ENCODE measurements around the gene TCP1.
A peak's percentile ranks its signal among the peaks of the same experiment; 100 is the strongest.
"Not testable (repeated sequence)": the region's sequence is repeated elsewhere in the genome, so short reads cannot be mapped to it uniquely, and the experiment has no call there.

The TCP1 gene

DNA sequence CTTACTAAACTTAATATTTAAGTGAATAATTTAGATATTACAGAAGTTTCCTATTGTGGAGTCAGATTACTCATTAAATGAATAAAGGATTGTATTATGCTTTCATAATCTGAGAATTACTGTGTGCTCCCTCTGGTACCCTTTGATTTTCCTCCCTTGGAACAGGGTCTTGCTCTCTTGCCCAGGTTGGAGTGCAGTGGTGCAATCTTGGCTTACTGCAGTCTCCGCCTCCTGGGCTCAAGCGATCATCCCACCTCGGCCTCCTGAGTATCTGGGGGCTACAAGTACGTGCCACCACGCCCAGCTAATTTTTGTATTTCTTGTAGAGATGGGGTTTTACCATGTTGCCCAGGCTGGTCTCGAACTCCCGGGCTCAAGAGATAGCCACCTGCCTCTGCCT, 52.5 kb downstream of the TCP1 start:
- Histone ChIP-seq H2AFZ (ENCODE audit: low read depth, low read length) (no peak overlapping the region), H3K9ac (ENCODE audit: low read length) (no peak overlapping the region), H3K36me3 (replicated peaks; ENCODE audit: low read depth, low read length) (peaks cover 18% of the 10 kb centered on the region), H3K4me3 (ENCODE audit: low read length) (no peak overlapping the region), H3K27ac (ENCODE audit: low read length) (no peak overlapping the region), H3K4me1 (ENCODE audit: low read length) (peaks cover 2% of the 10 kb centered on the region; the same call in 1 of the 2 replicates), H4K20me1 (ENCODE audit: insufficient read depth, low read length) (peaks cover 43% of the 10 kb centered on the region), H3K4me2 (ENCODE audit: low read length) (no peak overlapping the region), H3K79me2 (ENCODE audit: low read length) (peaks cover 96% of the 10 kb centered on the region), H3K27me3 (ENCODE audit: low read depth, low read length) (no peaks in the 10 kb centered on the region), H3K9me3 (ENCODE audit: insufficient read depth, low read length) (no peaks in the 10 kb centered on the region)
- no peak for TF ChIP-seq EZH2phosphoT487 (IDR thresholded peaks at IDR 0.05; ENCODE audit: low read depth)
- TF ChIP-seq, protein P1, sequence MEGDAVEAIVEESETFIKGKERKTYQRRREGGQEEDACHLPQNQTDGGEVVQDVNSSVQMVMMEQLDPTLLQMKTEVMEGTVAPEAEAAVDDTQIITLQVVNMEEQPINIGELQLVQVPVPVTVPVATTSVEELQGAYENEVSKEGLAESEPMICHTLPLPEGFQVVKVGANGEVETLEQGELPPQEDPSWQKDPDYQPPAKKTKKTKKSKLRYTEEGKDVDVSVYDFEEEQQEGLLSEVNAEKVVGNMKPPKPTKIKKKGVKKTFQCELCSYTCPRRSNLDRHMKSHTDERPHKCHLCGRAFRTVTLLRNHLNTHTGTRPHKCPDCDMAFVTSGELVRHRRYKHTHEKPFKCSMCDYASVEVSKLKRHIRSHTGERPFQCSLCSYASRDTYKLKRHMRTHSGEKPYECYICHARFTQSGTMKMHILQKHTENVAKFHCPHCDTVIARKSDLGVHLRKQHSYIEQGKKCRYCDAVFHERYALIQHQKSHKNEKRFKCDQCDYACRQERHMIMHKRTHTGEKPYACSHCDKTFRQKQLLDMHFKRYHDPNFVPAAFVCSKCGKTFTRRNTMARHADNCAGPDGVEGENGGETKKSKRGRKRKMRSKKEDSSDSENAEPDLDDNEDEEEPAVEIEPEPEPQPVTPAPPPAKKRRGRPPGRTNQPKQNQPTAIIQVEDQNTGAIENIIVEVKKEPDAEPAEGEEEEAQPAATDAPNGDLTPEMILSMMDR (IDR thresholded peaks at IDR 0.05; ENCODE audit: low read depth, low read length), result no peak

GRCh38 chr6:159733395-159733794, 56.0 kb downstream of the TCP1 start:
- not testable (repeated sequence) for H3K27me3 ChIP-seq (ENCODE audit: low read depth, low read length); H3K27ac ChIP-seq (ENCODE audit: low read length); H3K9me3 ChIP-seq (ENCODE audit: insufficient read depth, low read length); H2AFZ ChIP-seq (ENCODE audit: low read depth, low read length); H3K4me2 ChIP-seq (ENCODE audit: low read length); H3K9ac ChIP-seq (ENCODE audit: low read length); H3K4me3 ChIP-seq (ENCODE audit: low read length)
- H4K20me1 ChIP-seq (ENCODE audit: insufficient read depth, low read length), result peaks cover 78% of the 10 kb centered on the region
- peaks cover 13% of the 10 kb centered on the region for H3K4me1 ChIP-seq (ENCODE audit: low read length)
- peaks cover 15% of the 10 kb centered on the region for H3K36me3 ChIP-seq (replicated peaks; ENCODE audit: low read depth, low read length)
- peaks cover 100% of the 10 kb centered on the region for H3K79me2 ChIP-seq (ENCODE audit: low read length)

GRCh38 chr6:159732550-159732949, 56.9 kb downstream of the TCP1 start:
- peaks cover 79% of the 10 kb centered on the region for H4K20me1 ChIP-seq (ENCODE audit: insufficient read depth, low read length)

GRCh38 chr6:159730332-159730676, 59.1 kb downstream of the TCP1 start:
- Histone ChIP-seq H3K4me3 (ENCODE audit: low read length) (peak overlapping the region; percentile 100), H3K27ac (ENCODE audit: low read length) (no peak overlapping the region; the same call in 1 of the 2 replicates)

More at GRCh38 chr6:159732550-159732949, 56.9 kb downstream of the TCP1 start:
- H3K27ac ChIP-seq (ENCODE audit: low read length); H3K27me3 ChIP-seq (ENCODE audit: low read depth, low read length); H3K9ac ChIP-seq (ENCODE audit: low read length); H2AFZ ChIP-seq (ENCODE audit: low read depth, low read length); H3K4me2 ChIP-seq (ENCODE audit: low read length); H3K9me3 ChIP-seq (ENCODE audit: insufficient read depth, low read length); H3K4me3 ChIP-seq (ENCODE audit: low read length): not testable (repeated sequence)
- Histone ChIP-seq H3K79me2 (ENCODE audit: low read length) (peaks cover 100% of the 10 kb centered on the region), H3K36me3 (replicated peaks; ENCODE audit: low read depth, low read length) (peaks cover 11% of the 10 kb centered on the region), H3K4me1 (ENCODE audit: low read length) (peaks cover 13% of the 10 kb centered on the region)

DNA sequence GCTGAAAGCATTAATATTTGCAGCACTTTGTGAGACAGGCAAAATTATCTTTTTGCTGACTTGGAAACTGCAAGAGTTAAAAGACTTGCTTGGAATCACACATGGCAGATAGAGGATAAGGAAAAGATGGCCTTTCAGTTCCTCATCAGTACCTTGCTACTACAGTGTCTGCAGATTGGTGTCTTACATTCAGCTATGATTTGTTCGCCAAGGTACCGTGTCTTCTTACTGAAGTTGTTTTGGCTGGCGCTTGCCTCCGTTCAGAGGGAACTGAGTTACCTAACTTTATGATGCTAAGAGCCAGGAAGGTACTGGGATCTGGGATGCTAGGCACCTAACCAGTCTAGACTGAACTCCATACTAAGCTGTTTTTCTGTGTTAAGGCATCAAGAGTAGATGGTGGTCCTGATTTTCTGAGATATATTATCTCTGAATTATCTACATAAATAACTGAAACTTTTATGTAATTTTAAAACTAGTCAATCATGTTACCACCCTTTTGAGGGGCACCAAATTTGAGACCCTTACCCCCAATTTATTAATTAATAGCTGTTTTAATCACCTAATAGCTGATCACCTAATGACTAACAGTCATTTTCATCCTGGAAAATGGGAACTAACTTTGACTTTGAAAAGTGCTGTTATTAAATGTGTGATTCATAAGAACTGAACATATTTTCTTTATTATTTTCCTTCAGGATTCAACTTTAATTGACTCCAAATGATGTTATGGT, 59.6 kb downstream of the TCP1 start:
- Histone ChIP-seq H2AFZ (ENCODE audit: low read depth, low read length) (no peak overlapping the region), H3K4me1 (ENCODE audit: low read length) (peaks cover 16% of the 10 kb centered on the region), H3K9ac (ENCODE audit: low read length) (peak overlapping the region; percentile 98), H3K9me3 (ENCODE audit: insufficient read depth, low read length) (no peaks in the 10 kb centered on the region), H3K27me3 (ENCODE audit: low read depth, low read length) (no peaks in the 10 kb centered on the region), H3K36me3 (replicated peaks; ENCODE audit: low read depth, low read length) (peaks cover 11% of the 10 kb centered on the region), H3K27ac (ENCODE audit: low read length) (peak overlapping the region; percentile 97), H3K4me3 (ENCODE audit: low read length) (peak overlapping the region; percentile 100), H4K20me1 (ENCODE audit: insufficient read depth, low read length) (peaks cover 64% of the 10 kb centered on the region), H3K79me2 (ENCODE audit: low read length) (peaks cover 94% of the 10 kb centered on the region), H3K4me2 (ENCODE audit: low read length) (peak overlapping the region; percentile 92)
- TF ChIP-seq, protein P1 (IDR thresholded peaks at IDR 0.05; ENCODE audit: low read depth, low read length), result no peak
- no peak for TF ChIP-seq EZH2phosphoT487 (IDR thresholded peaks at IDR 0.05; ENCODE audit: low read depth)

More at GRCh38 chr6:159730332-159730676, 59.1 kb downstream of the TCP1 start:
- Histone ChIP-seq H4K20me1 (ENCODE audit: insufficient read depth, low read length) (peaks cover 69% of the 10 kb centered on the region), H3K9me3 (ENCODE audit: insufficient read depth, low read length) (no peaks in the 10 kb centered on the region), H3K4me1 (ENCODE audit: low read length) (peaks cover 16% of the 10 kb centered on the region), H3K9ac (ENCODE audit: low read length) (peak overlapping the region; percentile 98; the same call in 1 of the 2 replicates), H2AFZ (ENCODE audit: low read depth, low read length) (no peak overlapping the region), H3K36me3 (replicated peaks; ENCODE audit: low read depth, low read length) (peaks cover 11% of the 10 kb centered on the region), H3K79me2 (ENCODE audit: low read length) (peaks cover 94% of the 10 kb centered on the region), H3K27me3 (ENCODE audit: low read depth, low read length) (no peaks in the 10 kb centered on the region), H3K4me2 (ENCODE audit: low read length) (peak overlapping the region; percentile 92)
- TF ChIP-seq EZH2phosphoT487 (IDR thresholded peaks at IDR 0.05; ENCODE audit: low read depth), result no peak
- TF ChIP-seq, protein P1 (IDR thresholded peaks at IDR 0.05; ENCODE audit: low read depth, low read length), result no peak

All from OCI-LY3 (cell line).